Liver (tissue), 9 donors: ENCODE data around the gene SLC24A3. TPM values are rescaled to one million over a fixed set of nuclear protein-coding genes. Genes with fewer than 3 reads are reported as not detected.

Experiments used
- DNase-seq: peaks from one replicate; pipeline ENCODE4 v3.0.0-alpha.2; 2017; ENCODE audit warnings: low spot score
- H3K27ac ChIP-seq, 2 donors: one replicate each; pipeline ENCODE4 v1.7.0; 2013; ENCODE audit warnings: inconsistent platforms in 2 of 2, low read length in 2 of 2, control low read depth in 1 of 2, low read depth in 1 of 2, mild to moderate bottlenecking in 1 of 2
- H3K27me3 ChIP-seq, 4 donors: one replicate each; pipeline versions ENCODE4 v1.6.1 to v1.7.0; 2013; ENCODE audit warnings: low read length in 3 of 4, inconsistent platforms in 1 of 4, mild to moderate bottlenecking in 1 of 4, moderate library complexity in 1 of 4; ENCODE audit not compliant: control insufficient read depth in 4 of 4, insufficient read depth in 4 of 4
- H3K36me3 ChIP-seq, 4 donors: one replicate each; pipeline versions ENCODE4 v1.6.1 to v1.7.0; 2013; ENCODE audit warnings: low read length in 3 of 4, mild to moderate bottlenecking in 3 of 4, low read depth in 1 of 4, moderate library complexity in 1 of 4; ENCODE audit not compliant: control insufficient read depth in 4 of 4, insufficient read depth in 3 of 4
- H3K4me1 ChIP-seq, 4 donors: one replicate each; pipeline versions ENCODE4 v1.6.1 to v1.7.0; 2013; ENCODE audit warnings: low read length in 3 of 4, mild to moderate bottlenecking in 3 of 4, moderate library complexity in 1 of 4; ENCODE audit not compliant: control insufficient read depth in 4 of 4, insufficient read depth in 4 of 4
- H3K4me3 ChIP-seq, 3 donors: one replicate each; pipeline versions ENCODE4 v1.6.1 to v1.7.0; 2013; ENCODE audit warnings: low read length in 3 of 3, control low read depth in 1 of 3, low read depth in 1 of 3, mild to moderate bottlenecking in 1 of 3
- H3K9ac ChIP-seq, 2 donors: one replicate each; pipeline ENCODE4 v1.7.0; 2013; ENCODE audit warnings: low read length in 2 of 2, mild to moderate bottlenecking in 2 of 2, moderate library complexity in 2 of 2, control low read depth in 1 of 2, low read depth in 1 of 2
- H3K9me3 ChIP-seq, 4 donors: one replicate each; pipeline versions ENCODE4 v1.6.1 to v1.7.0; 2013; ENCODE audit warnings: low read length in 3 of 4; ENCODE audit not compliant: control insufficient read depth in 4 of 4
- ATF3 ChIP-seq: IDR thresholded peaks from 2 replicates; pipeline ENCODE4 v1.6.1; 2016; ENCODE audit warnings: antibody characterized with exemption
- CTCF ChIP-seq: fragments of 150-350 bp; IDR thresholded peaks from 2 replicates; pipeline ENCODE4 v1.5.1; 2017; ENCODE audit warnings: improper control_type of control experiment, low read depth, low read length; ENCODE audit not compliant: missing input control
- EGR1 ChIP-seq, 2 donors: IDR thresholded peaks; 2 replicates each; pipeline ENCODE4 v1.6.1; 2016 to 2018; ENCODE audit warnings: antibody characterized with exemption in 2 of 2, low read depth in 2 of 2
- FOXA1 ChIP-seq: IDR thresholded peaks from 2 replicates; pipeline ENCODE4 v1.6.1; 2016; ENCODE audit warnings: antibody characterized with exemption
- FOXA2 ChIP-seq: IDR thresholded peaks from 2 replicates; pipeline ENCODE4 v1.6.1; 2016; ENCODE audit warnings: antibody characterized with exemption
- GABPA ChIP-seq, 2 donors: IDR thresholded peaks in 1 of 2; conservative IDR thresholded peaks in 1 of 2; 2 replicates each; pipeline ENCODE4 v1.6.1; 2016; ENCODE audit warnings: antibody characterized with exemption in 2 of 2, mild to moderate bottlenecking in 1 of 2, moderate library complexity in 1 of 2
- HNF4A ChIP-seq, 2 donors: conservative IDR thresholded peaks; 2 replicates each; pipeline ENCODE4 v1.6.1; 2016; ENCODE audit warnings: antibody characterized with exemption in 2 of 2, mild to moderate bottlenecking in 2 of 2
- HNF4G ChIP-seq: IDR thresholded peaks from 2 replicates; pipeline ENCODE4 v1.6.1; 2016; ENCODE audit warnings: antibody characterized with exemption
- JUND ChIP-seq, 2 donors: IDR thresholded peaks; 2 replicates each; pipeline ENCODE4 v1.6.1; 2016; ENCODE audit warnings: antibody characterized with exemption in 2 of 2
- MAX ChIP-seq: IDR thresholded peaks from 2 replicates; pipeline ENCODE4 v1.6.1; 2016; ENCODE audit warnings: antibody characterized with exemption
- NR2F2 ChIP-seq: IDR thresholded peaks from 2 replicates; pipeline ENCODE4 v1.6.1; 2016; ENCODE audit warnings: antibody characterized with exemption
- RAD21 ChIP-seq, 2 donors: IDR thresholded peaks; 2 replicates each; pipeline ENCODE4 v1.6.1; 2016; ENCODE audit warnings: antibody characterized with exemption in 2 of 2, mild to moderate bottlenecking in 2 of 2
- REST ChIP-seq: IDR thresholded peaks from 2 replicates; pipeline ENCODE4 v1.6.1; 2016; ENCODE audit warnings: antibody characterized with exemption, mild to moderate bottlenecking
- RXRA ChIP-seq, 2 donors: IDR thresholded peaks; 2 replicates each; pipeline ENCODE4 v1.6.1; 2017 to 2018; ENCODE audit warnings: antibody characterized with exemption in 2 of 2, mild to moderate bottlenecking in 1 of 2
- SP1 ChIP-seq: IDR thresholded peaks from 2 replicates; pipeline ENCODE4 v1.6.1; 2018; ENCODE audit warnings: antibody characterized with exemption, mild to moderate bottlenecking
- TAF1 ChIP-seq: conservative IDR thresholded peaks from 2 replicates; pipeline ENCODE4 v1.6.1; 2016; ENCODE audit warnings: antibody characterized with exemption, mild to moderate bottlenecking
- YY1 ChIP-seq: IDR thresholded peaks from 2 replicates; pipeline ENCODE4 v1.6.1; 2016; ENCODE audit warnings: antibody characterized with exemption, mild to moderate bottlenecking
- ZBTB33 ChIP-seq: IDR thresholded peaks from 2 replicates; pipeline ENCODE4 v1.6.1; 2016; ENCODE audit warnings: antibody characterized with exemption
- WGBS: extraction: QIAGEN DNeasy Blood & Tissue Kit; methylation state at CpG from one replicate; pipeline ENCODE4 v1.1.7; 2013; 5-methylcytosine and 5-hydroxymethylcytosine counted together
- polyA plus RNA-seq, 2 donors: library from polyadenylated mRNA; stranded (reverse) in 1 of 2; unstranded in 1 of 2; fragments of 200-250 nt in 1 of 2; fragments of >200 nt in 1 of 2; fragmentation: Nextera tagmentation in 1 of 2; extraction: Ambion mirVana in 1 of 2; gene quantifications; one replicate each; pipeline versions ENCODE4 v1.2.1 to v1.2.3, GENCODE V29; 2013 to 2015
- total RNA-seq, 2 donors: library from RNA; depleted of rRNA; stranded (reverse); fragments of >200 nt; gene quantifications; one replicate each; pipeline ENCODE4 v1.2.3, GENCODE V29; 2014
- donor health status: healthy.
- donor health status: healthy.
- donor health status: healthy.
- donor health status: healthy.
- donor health status: healthy.

SLC24A3 gene
- total and polyA plus RNA-seq, 4 donors, result 0.28 to 1.8 (median 0.46) TPM

- DNase-seq, result no peak
- Histone ChIP-seq H3K9ac (no peak overlapping the region), H3K4me1 (peaks cover 0 to 1% (median 0%) of the 10 kb centered on the region in 4 donors), H3K27me3 (no peaks in the 10 kb centered on the region), H3K4me3 (no peak overlapping the region), H3K27ac (no peak overlapping the region), H3K9me3 (no peaks in the 10 kb centered on the region), H3K36me3 (no peaks in the 10 kb centered on the region)
- TF ChIP-seq RXRA (IDR thresholded peaks at IDR 0.05) (no peak), EGR1 (IDR thresholded peaks at IDR 0.05; ENCODE audit: low read depth in 2 of 2) (no peak), FOXA1 (no peak), HNF4G (no peak), HNF4A (conservative IDR thresholded peaks at IDR 0.05) (no peak), YY1 (no peak), JUND (IDR thresholded peaks at IDR 0.05) (no peak), CTCF (no peak), REST (no peak), FOXA2 (no peak), NR2F2 (no peak), RAD21 (IDR thresholded peaks at IDR 0.05) (no peak), GABPA (IDR thresholded peaks at IDR 0.05 in 1 of 2, conservative IDR thresholded peaks at IDR 0.05 in 1 of 2) (no peak), TAF1 (no peak), ATF3 (no peak), ZBTB33 (no peak), MAX (no peak), SP1 (no peak)
- 98% methylated on average over 4 of the region's 4 CpGs for WGBS
Observed at GRCh38 chr20:19765913-19766312, 553.5 kb downstream of the SLC24A3 start.

- Histone ChIP-seq H3K9me3 (no peaks in the 10 kb centered on the region), H3K4me1 (peaks cover 0 to 2% (median under 1%) of the 10 kb centered on the region in 4 donors), H3K4me3 (no peak overlapping the region), H3K36me3 (no peaks in the 10 kb centered on the region), H3K27me3 (no peaks in the 10 kb centered on the region), H3K9ac (no peak overlapping the region), H3K27ac (no peak overlapping the region)
- WGBS, result 91% methylated on average over 4 of the region's 4 CpGs
- no peak for DNase-seq
- TF ChIP-seq REST (no peak), EGR1 (IDR thresholded peaks at IDR 0.05; ENCODE audit: low read depth in 2 of 2) (no peak), HNF4A (conservative IDR thresholded peaks at IDR 0.05) (no peak), RAD21 (IDR thresholded peaks at IDR 0.05) (no peak), RXRA (IDR thresholded peaks at IDR 0.05) (no peak), FOXA1 (no peak), GABPA (IDR thresholded peaks at IDR 0.05 in 1 of 2, conservative IDR thresholded peaks at IDR 0.05 in 1 of 2) (no peak), MAX (no peak), YY1 (no peak), JUND (IDR thresholded peaks at IDR 0.05) (no peak), TAF1 (no peak), ZBTB33 (no peak), HNF4G (no peak), NR2F2 (no peak), FOXA2 (no peak)
Observed at GRCh38 chr20:19767070-19767469, 554.6 kb downstream of the SLC24A3 start.
